NCI-H187 (cell line): ENCODE measurements around the gene LYPD6B.

ENCODE experiments used
- DNase-seq, 2 experiments: peaks; one replicate each; lab custom pipeline; 2025; lab: John Stamatoyannopoulos, UW

The LYPD6B gene, protein sequence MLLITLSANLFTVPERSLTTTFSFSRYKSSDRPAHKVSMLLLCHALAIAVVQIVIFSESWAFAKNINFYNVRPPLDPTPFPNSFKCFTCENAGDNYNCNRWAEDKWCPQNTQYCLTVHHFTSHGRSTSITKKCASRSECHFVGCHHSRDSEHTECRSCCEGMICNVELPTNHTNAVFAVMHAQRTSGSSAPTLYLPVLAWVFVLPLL

DNA sequence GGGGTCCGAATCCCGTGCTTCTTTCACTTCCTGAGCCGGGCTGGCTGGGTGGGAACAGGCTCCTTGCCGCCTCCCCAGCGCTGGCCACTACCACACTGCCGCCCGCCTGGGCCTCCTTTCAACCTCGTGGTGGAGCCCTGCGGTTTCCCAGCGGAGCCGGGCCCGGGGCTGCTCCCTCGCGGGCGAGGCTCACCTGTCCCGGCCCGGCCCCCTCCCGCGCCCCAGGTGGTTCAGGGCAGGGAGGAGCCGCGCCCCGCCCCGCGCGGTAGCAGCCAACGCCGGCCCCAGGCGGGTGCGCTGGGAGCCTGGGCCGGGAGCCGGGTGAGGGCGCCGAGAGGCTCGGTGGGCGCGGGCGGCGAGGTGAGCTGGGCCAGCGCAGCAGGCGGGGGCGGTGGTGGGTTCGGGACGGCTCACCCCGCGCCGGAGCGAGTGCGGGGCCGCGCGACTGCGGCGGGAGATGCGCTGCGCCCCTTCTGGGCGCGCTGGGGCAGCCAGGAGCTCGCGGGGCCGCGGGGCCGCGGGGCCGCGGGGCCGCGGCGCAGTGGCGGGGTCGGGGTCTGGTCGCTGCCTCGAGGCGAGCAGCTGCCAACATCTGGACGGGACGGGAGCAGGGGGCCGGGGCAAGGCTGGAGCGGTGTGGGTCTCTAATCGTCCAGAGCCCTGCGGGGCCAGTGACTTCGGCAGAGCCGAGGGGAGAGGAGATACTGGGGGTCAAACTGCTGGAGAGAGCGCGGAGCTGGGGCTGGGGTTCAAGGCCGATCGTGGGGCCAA is at the start of gene LYPD6B:
Gene LYPD6B, plus strand, starts transcription at position 258 of the 771 bp plus-strand sequence. CDS start 92,250 bp downstream, outside the sequence.
- peak in 1 of 2 experiments; percentile 23 for DNase-seq

DNA sequence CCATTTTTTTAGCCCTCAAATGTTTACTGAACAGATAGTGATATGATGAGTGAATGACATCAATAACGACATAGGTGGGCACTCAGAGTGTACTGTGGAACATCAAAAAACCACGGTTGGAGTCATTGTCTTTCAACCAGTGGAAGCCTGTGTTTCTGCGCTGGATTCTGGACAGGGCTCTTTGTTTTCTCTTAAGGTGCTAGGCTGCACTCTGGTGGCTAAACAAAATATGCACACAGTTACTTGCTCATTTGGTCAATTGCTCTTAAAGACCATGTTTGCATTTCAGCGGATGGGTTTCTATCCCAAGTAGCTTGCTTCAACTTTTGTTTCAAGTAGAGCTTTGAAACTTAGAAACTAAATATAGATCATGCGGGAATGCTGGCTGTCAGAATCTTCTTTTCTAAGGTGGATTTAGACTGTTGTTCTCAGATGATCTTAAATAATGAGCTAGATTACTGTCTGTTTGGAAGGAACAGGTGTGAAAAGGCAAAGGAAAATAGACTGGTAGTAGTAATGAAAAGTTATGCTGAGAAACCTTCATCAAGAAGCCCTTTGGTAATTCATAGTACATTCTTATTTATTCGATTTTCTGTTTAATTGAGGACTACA is 48.5 kb upstream of the LYPD6B start:
- DNase-seq = peak in 1 of 2 experiments; percentile 1

DNA sequence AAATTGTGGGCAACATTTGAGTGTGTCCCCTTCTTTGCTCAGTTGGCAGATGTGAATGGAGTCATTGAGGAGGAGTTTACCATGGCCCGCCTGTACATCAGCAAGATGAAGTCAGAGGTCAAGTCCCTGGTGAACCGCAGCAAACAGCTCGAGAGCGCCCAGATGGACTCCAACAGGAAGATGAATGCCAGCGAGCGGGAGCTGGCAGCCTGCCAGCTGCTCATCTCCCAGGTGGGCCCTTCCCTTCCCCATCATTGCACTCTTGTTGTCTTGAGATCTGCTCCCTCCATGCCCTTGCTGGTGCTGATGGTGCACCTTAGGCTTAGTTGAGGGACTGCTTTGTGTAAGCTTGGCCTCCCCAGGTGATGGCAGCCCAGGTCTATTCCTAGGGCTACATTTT is 47.5 kb upstream of the LYPD6B start:
- peak; percentile 46 to 59 for DNase-seq

DNA sequence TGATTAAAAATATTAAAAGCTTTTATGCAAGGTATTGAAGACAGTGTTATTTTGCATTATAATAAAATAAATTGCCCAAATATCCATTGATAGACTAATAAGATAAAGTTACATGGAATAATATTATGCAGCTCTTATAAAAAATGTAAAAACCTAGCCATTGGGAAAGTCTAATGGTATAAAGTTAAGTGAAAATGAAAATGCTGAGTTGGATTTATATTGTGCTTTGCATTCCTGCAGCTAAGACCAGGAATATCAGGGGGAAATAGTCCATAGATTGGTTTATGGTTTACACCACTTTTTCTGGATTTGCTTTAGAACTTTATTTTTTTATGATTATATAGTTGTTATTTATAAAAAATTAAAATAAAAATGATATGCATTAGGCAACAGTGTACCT is 46.1 kb upstream of the LYPD6B start:
- no peak for DNase-seq

DNA sequence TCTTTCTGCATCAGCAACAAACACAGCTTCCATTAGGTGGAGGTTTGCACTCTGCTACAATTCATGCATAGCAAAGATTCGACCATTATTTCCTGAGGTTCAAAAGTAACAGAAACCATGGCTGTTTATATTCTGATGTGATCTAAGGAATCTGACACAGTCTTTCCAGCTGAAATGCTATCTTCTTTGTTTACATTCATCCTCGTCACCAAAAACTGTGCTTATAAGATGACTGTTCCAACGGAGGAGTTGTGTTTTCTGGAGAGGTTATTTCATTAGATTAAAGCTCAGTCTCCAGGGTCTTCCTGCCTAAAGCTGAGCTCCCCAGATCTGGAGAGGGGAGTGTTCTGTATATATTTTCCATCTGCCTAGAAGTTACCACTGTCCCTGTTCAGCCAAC is 45.1 kb upstream of the LYPD6B start:
- no peak for DNase-seq

DNA sequence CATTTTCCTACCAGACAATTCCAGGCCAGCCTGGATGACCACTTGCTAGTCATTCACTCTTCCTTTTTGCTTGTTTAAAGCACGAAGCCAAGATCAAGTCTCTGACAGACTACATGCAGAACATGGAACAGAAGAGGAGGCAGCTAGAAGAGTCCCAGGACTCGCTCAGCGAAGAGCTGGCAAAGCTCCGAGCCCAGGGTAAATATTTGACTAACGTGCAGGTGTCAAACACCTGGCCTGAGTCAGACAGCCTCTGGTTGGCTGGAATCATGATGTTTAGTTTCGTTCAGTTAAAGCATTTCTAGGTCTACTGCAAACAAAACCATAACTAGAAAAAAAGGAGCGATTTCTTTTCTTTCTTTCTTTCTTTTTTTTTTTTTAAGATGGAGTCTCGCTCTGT is 44.2 kb upstream of the LYPD6B start:
- DNase-seq = no peak

DNA sequence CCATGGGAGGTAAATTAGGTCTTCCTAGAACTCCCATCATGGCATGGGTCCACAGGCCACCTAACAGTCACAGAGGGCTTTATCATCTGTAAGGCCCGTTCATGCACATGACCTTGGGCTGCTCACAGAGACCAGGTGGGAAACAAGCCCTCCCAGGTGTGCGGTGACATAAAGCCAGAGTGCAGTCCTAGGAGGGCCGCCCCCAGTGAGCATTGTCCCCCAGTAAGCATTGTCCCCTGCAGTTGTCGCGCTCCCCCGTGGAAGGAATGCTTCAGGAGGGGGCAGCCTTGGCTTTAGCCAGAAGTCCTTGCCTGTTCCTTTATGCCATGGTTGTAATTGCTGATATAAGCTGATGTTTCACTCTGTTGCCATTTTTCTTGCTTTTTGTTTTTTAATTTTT is 41.7 kb upstream of the LYPD6B start:
- DNase-seq = no peak

DNA sequence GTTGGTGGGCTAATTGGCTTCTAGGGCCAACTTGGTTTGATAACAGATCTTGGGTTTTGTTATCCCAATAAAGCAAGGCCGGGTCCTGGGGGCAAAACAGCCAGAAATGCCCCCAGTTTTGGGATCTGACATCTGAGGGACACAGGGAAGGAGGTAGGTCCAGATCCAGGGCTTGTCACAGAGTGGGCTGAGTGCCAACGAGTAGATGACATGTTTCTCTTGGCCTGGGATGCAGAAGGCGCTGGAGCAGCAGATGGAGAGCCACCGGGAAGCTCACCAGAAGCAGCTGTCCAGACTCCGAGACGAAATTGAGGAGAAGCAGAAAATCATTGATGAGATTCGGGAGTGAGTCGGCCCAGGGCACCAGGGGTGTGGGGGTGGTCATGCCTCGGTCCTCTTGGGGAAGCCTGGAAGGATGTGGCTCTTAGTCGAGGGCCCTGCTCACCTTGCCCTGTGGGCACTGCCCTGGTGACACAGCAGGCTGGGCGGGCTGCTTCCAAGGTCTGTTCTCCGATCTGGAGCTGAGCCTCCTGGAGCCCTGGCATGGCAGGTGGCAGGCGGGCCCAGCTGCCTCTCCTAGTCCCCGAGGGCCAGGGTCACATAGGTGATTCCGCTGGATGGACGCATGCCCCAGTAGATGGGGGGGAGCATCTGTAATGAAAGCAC is 40.2 kb upstream of the LYPD6B start:
- DNase-seq = no peak

DNA sequence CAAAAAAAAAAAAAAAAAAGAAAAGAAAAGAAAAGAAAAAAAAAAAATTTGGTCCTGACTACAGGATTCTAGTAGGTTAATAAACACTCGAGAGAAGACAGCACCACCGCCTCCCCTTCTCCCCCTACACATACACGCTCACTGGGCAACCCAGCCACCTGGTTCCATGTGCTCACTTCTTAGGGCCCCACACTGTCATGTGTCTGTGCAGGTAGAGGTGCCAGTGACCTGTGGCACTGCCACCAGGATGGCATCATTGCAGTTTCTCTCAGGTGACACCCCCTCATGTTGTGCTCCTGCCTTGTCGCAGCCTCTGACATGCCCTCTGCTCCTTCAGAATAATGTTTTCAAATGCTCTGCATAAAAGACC is 39.7 kb upstream of the LYPD6B start:
- no peak for DNase-seq

DNA sequence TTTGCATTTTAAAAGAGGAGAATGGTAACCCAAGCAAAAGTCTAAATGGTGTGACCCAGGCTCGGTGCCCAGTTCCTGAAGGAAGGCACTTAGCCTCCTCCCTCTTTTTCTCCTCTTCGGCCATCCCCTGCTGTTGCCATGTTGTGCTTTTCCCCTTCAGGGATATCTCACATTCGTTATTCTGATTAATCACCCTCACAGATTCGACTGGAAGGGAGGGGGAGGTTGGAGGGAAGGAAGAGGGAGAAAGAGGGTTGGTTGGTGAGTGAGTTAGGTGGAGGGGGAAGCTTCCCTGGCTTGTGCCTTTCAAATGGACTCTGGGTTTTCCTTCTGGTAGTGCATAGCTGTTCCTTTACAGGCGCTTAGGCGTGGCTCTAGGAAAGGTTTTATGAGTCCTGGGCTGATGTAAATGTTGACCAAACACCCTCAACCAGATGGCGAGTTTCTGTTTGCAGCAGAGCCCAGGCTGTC is 39.0 kb upstream of the LYPD6B start:
- DNase-seq = no peak

DNA sequence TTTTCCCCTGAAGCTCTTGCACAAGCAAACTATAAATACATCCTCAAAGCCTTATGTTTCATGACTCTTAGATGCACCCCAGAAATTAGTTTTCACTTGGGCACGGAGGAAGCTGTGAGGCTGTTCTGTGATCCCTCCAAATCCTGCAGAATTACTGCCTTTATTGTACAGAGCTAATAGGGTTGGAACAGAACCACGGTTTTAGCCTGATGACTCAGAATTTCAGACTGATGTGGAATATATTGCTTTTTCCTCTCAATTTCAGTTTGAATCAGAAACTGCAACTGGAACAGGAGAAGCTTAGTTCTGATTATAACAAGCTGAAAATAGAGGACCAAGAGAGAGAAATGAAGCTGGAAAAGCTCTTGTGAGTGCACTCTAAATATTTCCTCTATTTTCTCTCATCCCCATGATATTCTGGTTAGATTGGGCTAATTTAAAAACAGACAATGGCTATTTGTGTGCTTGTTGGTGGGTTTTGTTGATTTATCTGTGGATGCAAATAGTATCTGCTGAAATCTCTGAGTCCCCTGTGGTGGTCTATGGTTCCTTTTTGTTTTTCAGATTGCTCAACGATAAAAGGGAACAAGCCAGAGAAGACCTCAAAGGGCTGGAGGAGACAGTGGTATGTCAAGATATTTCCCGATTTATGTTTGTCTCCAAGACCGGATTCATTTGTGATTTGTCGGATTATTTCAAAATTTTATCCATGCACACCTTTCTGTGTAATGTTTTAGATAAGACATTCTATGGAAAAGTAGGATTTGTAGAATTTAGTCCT is 38.2 kb upstream of the LYPD6B start:
- DNase-seq = no peak

DNA sequence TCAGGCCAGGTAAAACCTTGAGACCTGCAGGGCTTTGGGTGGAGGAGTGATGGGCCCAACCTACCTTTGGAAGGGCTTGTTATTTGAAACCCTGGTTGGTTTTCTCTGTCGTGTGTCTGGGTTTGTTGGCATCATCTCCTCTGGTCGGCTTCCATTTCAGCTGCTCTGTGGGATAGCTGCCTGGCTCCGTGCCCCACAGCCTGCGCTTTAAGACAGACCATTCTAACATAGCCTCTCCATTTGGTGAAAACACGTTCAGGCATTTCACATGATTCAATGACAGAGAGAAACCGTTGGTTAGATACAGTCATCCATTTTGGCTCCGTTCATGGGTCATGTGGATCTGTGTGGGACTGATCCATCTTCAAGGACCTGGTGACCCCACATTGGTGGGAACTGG is 37.0 kb upstream of the LYPD6B start:
- no peak for DNase-seq

DNA sequence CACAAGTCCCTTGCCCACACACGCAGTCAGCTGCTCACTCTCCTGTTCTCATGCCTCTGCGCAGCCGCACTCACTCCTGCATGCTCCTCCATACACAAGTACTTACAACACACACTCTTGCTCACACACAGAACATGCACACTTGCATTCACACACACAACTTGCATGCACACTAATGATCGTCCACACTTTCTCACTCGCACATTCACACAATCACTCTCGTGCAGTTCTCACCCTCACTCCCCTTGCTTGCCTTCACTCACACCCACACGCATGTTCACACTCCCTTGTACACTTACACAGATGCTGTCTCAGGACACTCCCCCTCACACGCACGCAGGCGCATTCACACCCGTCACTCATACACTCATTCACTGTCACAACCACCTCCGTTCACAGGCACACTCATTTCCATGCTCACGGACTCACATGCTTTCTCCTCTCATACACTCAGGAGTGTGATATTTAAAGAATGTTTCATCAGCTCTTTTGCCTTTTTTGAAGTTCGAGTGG is 36.1 kb upstream of the LYPD6B start:
- DNase-seq = no peak

DNA sequence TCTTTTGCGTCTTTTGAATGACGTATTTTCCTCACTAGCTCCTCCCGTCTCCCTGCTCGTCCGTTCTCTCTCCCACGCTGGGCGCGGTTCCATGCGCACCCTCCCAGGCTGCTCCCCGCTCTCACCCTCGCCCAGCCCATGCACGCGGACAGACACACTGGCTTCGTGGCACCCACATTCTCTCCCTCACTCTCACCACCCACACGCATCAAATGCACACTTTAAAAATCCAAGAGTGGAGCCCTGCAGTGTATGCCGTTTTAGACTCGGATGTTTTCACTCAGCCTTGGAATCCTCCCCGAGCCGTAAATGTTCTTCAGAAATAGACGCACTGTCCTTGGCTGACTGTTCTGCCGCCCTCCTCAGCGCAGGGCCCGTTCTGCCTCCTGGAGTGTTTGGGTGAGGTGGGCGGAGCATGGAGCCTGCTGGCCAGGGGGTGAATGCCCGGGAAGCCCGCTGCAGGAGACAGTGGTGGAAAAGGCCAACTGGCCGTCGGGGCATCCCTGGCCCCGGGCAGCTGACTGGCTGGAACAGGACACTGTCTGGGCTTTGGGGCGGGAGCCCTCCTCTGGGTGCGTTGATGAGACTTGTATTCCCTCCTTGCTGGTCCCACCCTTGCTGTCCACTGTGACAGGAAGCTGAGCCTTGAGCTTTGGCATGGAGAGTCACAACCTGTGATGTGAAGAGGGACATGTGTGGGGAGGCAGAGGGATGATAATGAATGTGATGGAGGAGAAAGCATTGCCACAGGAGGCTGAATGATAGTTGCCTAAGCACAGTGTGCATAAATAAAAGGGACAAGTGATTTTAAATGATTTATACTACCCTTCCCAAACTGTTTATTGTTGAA is 35.4 kb upstream of the LYPD6B start:
- DNase-seq = no peak

DNA sequence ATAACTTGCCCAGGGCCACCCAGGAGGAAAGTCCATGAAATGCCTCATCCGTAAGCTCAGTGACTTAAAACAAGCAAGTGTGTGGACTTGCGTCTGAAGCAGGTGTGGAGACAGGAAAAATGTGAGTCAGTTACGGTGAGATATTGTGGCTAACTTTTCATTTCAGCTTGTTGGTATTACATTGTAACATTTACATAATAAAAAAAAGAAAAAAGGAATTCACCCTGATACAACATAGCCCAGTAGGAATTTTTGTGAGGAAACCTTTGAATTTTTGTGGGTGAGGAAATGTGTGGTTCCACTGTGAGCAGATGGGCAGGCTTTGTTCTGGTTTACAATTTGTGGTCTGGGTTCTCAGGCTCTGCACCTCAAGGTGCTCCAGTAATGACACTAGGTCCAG is 33.7 kb upstream of the LYPD6B start:
- DNase-seq = no peak

DNA sequence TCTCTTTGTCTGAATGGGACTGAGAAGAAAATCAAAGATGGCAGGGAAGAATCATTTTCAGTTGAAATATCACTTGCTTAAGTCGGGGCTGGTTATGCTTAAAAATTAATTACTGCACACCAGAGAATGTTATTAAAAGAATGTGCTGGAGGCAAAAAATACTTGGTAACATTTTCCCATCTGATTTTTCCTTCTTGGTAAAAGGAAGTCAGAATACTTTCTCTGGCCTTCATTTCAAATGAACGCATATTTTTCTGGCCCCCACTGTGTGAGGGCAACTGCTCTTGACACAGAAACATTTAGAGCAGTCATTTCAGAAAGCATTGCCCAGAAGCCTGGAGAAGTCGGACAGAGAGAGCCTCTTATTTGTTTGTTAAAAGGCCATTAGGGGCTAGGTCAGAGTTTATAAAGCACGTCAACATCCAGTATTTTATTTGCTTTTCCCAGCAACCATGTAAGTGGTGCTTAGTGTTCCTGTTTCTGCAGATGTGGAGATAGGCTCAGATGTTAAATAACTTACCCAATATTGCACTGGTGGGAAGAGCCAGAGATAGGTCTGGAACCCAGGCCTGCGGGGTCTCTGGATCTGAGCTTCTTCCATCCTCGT is 32.9 kb upstream of the LYPD6B start:
- DNase-seq = no peak

DNA sequence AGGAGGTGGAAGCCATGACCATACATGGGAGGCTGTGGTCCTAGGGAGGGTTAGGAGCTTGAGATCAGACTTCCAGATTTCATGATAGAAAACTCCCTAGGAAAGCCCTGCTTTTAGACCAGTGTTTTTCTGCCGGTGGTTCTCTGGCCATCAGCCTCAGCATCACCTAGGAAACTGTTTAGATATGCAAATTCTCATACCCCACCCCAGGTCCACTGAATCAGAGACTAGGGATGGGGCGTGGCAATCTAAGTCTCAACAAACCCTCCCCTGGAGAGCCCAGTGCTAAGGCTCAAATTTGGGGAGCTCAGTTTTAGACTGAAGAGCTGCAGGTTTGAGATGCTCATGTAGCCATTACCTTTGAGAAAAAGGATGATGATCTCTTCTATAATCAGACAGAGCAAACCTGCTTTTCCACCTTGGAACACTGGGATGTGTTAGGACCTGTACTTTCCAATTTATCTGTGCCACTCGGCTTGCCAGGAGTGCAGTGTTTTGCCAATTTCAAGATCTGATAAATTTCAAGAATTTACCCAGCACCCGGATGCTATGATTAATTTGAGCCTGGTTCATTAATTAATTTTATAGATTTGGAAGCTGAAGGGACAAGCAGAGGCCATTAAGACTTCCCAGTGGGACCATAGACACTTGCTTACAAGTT is 31.5 kb upstream of the LYPD6B start:
- no peak for DNase-seq

DNA sequence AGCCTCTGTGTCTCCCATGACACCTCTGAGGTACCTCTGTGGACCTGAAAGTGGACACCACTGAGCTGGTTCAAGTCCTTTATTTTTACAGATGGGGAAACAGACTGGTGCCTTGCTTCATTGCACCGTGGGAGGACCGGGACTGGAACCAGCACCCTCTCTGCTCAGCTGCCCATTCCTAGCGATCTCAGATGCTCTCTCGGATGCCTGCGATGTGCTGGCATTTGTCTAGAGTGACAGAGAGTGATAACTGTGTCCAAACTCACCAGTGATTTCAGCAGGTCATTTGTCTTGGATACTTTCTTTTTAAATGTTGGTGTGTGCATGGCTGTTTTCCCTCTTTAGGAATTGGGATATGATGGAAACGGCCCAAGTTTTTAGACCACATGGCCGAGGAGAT is 30.1 kb upstream of the LYPD6B start:
- no peak for DNase-seq

DNA sequence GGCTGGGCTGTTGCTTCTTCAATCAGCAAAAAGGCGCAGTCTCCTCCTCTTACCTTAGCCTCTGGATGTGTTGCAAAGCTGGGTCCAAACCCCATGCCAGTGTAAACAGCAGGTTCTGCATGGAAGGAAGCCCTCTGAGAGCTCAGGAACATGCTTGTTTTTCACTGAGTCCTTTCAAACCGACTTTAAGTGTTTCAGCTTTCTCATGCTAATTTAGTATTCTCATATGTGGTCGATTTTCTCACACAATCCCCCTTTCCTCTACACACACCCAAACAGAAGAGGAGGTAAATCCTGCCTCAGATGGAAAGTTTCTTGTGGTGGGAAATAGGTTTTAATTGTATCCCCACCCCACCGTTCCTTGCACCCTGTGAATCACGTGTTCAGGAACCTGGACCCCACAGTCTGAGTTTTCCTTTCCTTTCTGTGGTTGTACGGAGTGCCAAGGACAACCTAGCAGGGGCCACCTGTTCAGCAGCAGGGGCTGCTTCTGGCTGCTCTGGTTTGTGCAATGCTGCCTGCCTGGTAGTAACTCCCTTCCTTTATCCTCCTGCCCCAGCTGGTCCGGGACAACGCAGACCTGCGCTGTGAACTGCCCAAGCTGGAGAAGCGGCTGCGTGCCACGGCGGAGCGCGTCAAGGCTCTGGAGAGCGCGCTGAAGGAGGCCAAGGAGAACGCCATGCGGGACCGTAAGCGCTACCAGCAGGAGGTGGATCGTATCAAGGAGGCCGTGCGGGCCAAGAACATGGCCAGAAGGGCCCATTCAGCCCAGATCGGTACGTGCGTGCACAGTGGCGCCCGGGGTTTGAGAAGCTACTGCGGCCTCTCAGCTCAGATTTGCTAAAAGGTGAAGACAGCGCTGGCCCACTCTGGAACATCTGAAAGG is 28.7 kb upstream of the LYPD6B start:
- DNase-seq = no peak
